ENCODE measurements around the gene COPE.

GRCh38 chr19:18871543-18871942 is 47.6 kb downstream of the COPE start:
- TF ChIP-seq REST (IDR thresholded peaks at IDR 0.05; ENCODE audit: insufficient read depth in 1 of 2, low read depth in 2 of 2, low read length in 2 of 2), result no peak
- no peak for TF ChIP-seq POLR2AphosphoS5 (IDR thresholded peaks at IDR 0.05; ENCODE audit: low read depth, low read length)
